ENCODE measurements around the gene NANS.

DNA sequence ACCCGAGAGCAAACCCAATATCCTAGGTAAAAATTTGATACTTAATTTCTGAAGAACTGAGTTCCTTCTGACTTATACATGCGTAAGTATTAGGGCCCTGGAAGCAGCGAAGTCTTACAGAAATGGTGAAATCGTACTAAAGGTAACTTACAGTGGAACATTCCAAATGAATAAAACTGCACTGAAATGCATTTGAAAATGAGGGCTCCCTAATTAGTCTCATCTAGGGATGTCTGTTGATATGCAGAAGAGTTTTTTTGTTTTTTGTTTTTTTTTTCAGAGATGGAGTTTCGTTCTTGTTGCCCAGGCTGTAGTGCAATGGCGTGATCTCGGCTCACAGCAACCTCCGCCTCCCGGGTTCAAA lies 10.4 kb upstream of the NANS start:
- TF ChIP-seq TOX (CRISPR knock-in tag; IDR thresholded peaks at IDR 0.05; ENCODE audit: borderline replicate concordance), result no peak
- TF ChIP-seq, protein P1, sequence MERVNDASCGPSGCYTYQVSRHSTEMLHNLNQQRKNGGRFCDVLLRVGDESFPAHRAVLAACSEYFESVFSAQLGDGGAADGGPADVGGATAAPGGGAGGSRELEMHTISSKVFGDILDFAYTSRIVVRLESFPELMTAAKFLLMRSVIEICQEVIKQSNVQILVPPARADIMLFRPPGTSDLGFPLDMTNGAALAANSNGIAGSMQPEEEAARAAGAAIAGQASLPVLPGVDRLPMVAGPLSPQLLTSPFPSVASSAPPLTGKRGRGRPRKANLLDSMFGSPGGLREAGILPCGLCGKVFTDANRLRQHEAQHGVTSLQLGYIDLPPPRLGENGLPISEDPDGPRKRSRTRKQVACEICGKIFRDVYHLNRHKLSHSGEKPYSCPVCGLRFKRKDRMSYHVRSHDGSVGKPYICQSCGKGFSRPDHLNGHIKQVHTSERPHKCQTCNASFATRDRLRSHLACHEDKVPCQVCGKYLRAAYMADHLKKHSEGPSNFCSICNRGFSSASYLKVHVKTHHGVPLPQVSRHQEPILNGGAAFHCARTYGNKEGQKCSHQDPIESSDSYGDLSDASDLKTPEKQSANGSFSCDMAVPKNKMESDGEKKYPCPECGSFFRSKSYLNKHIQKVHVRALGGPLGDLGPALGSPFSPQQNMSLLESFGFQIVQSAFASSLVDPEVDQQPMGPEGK (CRISPR knock-in tag; IDR thresholded peaks at IDR 0.05; ENCODE audit: borderline replicate concordance), result no peak
- TF ChIP-seq, protein P2, sequence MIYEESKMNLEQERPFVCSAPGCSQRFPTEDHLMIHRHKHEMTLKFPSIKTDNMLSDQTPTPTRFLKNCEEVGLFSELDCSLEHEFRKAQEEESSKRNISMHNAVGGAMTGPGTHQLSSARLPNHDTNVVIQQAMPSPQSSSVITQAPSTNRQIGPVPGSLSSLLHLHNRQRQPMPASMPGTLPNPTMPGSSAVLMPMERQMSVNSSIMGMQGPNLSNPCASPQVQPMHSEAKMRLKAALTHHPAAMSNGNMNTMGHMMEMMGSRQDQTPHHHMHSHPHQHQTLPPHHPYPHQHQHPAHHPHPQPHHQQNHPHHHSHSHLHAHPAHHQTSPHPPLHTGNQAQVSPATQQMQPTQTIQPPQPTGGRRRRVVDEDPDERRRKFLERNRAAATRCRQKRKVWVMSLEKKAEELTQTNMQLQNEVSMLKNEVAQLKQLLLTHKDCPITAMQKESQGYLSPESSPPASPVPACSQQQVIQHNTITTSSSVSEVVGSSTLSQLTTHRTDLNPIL (CRISPR knock-in tag; IDR thresholded peaks at IDR 0.05; ENCODE audit: low read depth), result no peak
- TF ChIP-seq, protein P3, sequence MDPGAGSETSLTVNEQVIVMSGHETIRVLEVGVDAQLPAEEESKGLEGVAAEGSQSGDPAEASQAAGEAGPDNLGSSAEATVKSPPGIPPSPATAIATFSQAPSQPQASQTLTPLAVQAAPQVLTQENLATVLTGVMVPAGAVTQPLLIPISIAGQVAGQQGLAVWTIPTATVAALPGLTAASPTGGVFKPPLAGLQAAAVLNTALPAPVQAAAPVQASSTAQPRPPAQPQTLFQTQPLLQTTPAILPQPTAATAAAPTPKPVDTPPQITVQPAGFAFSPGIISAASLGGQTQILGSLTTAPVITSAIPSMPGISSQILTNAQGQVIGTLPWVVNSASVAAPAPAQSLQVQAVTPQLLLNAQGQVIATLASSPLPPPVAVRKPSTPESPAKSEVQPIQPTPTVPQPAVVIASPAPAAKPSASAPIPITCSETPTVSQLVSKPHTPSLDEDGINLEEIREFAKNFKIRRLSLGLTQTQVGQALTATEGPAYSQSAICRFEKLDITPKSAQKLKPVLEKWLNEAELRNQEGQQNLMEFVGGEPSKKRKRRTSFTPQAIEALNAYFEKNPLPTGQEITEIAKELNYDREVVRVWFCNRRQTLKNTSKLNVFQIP (CRISPR knock-in tag; IDR thresholded peaks at IDR 0.05; ENCODE audit: borderline replicate concordance, low read depth), result no peak
- TF ChIP-seq TCF4 (CRISPR knock-in tag; IDR thresholded peaks at IDR 0.05; ENCODE audit: borderline replicate concordance), result no peak
